DMS79 (cell line): ENCODE measurements around the gene OTOF.
A peak's percentile ranks its signal among the peaks of the same experiment; 100 is the strongest.

ENCODE experiments used
- DNase-seq: peaks from one replicate; lab custom pipeline; 2025; lab: John Stamatoyannopoulos, UW

The OTOF gene

GRCh38 chr2:26477911-26478253 is at the start of gene OTOF:
Gene OTOF (minus strand): TSS chr2:26478124.
- no peak for DNase-seq

GRCh38 chr2:26526589-26526988 is 48.7 kb upstream of the OTOF start:
- DNase-seq, result no peak

GRCh38 chr2:26526105-26526504 is 48.2 kb upstream of the OTOF start:
- no peak for DNase-seq

DNA sequence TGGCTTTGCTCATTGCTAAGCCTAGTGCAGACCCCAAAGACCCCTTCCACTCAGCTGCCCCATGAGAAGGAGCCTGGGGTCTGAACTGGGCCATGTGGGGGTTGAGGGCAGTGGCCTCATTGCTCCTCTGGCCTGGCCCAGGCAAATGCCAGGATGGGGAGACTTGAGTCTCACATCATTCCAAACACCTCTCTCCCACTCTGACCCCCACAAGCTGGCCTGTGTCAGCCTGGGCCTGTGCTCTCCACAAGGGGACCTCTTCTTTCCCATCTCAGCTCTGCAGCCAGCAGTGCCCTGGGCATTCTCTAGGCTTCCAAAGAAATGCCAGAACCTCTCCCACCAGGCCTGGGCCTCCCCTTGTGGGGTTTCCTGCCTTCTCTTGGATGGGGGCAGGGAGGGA is 45.8 kb upstream of the OTOF start:
- no peak for DNase-seq

DNA sequence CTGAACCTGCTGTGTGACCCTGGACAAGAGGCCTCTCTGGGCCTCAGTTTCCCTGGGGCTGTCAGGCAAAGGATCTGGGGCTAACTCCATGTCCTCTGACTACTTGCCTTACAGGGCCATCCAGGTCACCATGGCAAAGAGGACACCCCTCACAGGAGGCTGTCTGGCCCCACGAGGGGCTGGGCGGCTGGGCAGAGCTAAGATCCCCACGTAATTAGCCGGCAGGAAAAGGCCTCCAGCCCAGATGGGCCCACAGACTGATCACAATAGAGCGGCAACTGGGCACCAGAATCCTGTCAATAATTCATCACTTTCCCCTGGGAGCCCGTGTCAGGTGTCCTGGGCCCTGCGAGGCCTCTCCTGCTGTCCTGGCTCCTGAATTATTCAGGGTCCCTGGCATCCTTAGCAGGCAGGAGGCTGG is 44.8 kb upstream of the OTOF start:
- no peak for DNase-seq

- no peak for DNase-seq
Measured at GRCh38 chr2:26522325-26522724, 44.4 kb upstream of the OTOF start.

DNA sequence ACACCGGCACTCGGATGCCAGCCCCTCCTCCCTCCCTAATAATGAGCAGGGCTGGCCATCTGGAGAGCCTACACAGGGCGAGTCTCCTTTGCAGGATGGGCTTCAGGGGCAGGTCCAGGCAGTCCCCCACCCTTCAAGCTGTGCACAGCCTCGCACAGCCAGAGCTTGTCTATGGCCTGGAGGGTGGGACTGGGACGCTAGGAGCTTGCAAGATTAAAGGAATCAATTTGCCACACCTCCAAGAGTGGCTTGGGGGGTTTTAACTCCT is 43.9 kb upstream of the OTOF start:
- no peak for DNase-seq

DNA sequence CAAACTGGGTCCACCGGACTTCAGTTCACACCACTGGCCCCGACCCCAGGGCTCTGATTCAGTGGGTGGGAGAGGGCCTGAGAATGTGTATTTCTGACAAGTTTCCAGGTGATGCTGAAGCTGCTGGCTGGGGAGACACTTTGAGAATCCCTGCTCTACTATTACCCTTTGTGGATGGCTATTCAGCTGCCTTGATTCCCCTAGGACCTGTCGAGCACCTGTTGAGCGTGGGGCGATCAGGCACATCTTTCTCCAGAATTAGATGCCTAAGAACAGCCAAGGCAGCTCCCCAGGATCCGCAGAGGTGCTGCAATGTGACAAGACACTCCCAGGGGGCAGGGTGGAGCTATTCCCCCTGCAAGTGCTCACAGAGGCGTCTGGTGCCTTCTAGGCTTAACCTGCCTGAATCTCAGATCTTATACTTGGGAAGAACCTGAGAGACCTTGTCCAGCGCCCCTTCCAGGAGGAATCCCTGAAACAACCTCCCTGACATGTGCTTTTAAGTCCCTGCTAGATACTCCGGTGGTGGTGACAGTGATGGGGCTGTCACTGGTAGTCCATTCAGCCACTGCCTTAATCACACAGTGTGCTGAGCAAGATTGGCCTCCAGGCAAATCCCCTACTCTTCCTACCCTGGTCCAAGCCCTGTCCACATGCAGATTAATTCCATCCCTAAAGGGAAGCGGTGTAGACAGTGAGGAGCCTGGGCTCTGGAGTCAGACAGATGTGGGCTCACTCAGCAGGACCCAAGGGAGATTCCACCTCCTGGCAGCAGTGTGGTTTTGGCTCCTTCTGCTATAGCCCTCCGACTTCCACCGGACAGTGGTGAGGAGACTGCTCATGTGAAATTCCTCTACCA is 43.4 kb upstream of the OTOF start:
- DNase-seq, result no peak

GRCh38 chr2:26520148-26520449 is 42.2 kb upstream of the OTOF start:
- no peak for DNase-seq

DNA sequence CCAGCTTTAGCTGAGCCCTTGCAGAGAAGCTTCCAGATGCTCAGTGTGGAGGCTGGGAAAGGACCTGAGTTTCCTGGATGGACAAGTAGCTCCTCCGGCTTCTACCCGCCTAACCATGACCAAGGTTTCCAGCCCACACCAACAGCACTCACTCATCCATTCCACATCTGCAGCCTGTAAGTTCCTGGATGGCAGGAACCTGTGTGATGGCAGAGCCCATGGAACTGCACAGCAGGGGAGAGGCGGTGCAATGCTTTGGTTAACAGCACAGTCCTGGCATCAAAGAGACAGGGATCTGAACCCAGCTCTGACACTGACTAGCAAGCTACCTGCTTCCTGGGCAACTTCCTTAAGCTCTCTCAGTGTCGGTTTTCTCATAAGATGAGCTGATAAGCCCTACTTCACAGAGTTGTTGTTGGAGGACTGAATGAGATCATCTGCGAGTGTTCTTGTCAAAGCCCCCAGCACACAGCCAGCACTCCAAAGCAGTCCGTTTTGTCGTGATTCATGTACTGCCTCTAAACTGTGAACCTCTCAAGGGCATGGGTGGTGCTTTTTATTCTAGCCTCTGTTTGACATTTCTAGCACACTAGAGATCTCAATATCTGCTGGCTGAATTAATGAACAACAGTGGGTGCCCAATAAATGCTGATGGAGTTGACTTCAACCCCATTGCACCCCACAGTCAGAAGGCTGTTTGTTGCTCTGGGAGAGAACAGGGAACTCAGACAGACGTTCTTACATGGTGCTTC is 41.6 kb upstream of the OTOF start:
- no peak for DNase-seq

- no peak for DNase-seq
Measured at GRCh38 chr2:26516781-26517180, 38.9 kb upstream of the OTOF start.

DNA sequence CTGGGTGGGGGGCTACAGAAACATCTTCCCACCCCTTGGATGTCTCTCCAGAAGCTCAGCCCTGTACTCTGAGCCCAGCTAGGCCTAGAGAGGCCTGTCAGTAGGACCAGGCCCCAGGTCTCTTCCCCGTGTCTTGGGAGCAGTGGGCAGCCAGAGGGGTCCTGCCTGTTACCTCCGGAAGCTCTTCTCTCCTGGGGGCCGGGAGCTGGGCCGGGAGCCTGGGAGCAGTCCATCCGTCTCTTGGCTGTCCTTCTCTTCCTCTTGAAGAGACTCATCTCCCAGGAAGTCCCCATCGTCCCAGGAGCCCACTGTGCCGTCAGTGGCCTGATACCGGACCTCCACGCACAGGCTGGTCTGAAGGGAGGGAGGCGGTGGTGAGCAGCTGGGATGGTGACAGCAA is 38.3 kb upstream of the OTOF start:
- no peak for DNase-seq

DNA sequence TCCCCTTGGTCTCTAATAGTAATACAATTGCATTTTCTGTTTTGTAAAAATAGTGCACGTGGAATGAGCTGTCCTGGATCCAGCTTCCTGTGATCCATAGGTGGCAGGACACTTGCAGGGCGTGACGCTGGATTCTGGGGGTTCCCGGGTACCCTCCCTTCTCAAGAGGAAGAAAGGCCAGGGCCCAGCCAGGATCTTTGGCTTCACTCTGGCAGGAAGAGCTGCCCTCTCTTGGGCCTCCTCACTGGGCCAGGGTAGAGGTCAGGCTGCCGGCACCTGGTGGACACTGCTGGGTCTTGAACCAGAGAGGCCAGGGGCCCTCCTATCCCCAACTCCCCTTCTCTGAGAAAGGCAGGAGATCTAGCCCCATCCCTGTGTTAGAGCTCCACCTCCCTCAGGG is 37.8 kb upstream of the OTOF start:
- no peak for DNase-seq

- DNase-seq, result no peak
Measured at GRCh38 chr2:26514045-26514444, 36.1 kb upstream of the OTOF start.

- no peak for DNase-seq
Measured at GRCh38 chr2:26513261-26513660, 35.3 kb upstream of the OTOF start.

DNA sequence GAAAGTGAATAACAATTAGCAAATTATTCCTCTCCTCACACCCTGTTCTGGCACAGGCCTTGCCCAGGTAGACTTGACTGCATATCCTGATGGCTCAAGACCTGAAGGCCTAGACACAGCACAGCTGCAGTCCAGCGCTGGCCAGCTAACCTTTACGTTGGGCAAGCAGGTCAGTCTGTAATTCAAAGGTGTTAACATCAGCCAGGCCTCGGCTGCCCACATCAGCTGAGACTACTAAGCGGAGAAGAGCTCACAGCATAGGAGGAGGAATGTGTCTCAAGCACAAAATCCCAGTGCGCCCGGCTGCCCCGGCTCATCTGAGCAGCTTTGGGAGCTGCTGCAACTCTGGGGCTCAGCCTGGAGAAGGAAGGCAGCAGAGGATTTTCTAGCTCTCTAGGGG is 33.5 kb upstream of the OTOF start:
- no peak for DNase-seq

GRCh38 chr2:26510344-26510973 is 32.5 kb upstream of the OTOF start:
- no peak for DNase-seq

- DNase-seq, result no peak
Measured at GRCh38 chr2:26509141-26509540, 31.2 kb upstream of the OTOF start.

DNA sequence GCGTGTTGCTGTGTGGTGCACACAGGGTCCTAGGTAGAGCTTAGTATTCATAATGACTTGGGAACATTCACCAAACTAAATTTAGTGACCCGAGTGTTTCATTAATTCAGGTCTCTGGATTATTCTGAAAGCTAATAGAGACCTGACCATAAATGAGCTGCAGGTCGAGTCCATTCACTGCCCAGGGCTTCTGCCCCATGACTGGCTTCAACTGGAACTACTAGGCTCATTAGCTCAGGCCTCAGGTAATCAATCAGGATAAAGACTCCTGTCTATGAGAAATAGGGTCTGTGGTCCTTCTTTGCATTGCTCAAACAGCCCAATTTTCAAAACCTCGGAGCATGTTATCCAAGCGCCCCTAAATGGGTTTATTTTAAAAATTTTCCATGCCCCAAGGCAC is 30.0 kb upstream of the OTOF start:
- DNase-seq, result no peak

DNA sequence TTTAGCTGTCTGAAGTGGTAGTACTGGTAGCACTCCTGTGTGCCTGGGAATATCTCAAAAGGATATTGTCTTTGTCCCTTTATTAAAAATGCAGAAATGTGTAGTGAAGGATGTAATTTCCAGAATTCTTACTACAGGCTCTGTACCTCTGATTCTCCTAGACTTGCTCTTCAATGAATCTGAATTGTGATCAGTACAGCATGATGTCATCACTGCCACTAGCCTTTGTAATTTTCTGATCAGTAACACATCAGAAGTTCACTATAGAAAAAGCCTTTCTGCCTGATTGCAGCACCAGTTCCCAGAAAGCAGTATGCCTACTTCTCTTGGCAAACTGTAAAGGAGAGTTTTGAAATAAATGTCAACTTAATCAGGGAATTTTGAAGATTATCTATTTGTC is 29.2 kb upstream of the OTOF start:
- DNase-seq, result no peak

- DNase-seq, result no peak
Measured at GRCh38 chr2:26506279-26506678, 28.4 kb upstream of the OTOF start.

GRCh38 chr2:26504002-26504401 is 26.1 kb upstream of the OTOF start:
- DNase-seq, result no peak

- peak; percentile 42 for DNase-seq
Measured at GRCh38 chr2:26503231-26503880, 25.4 kb upstream of the OTOF start.
